Prostate gland (tissue), 2 donors: ENCODE measurements around the gene CHST12.

Source experiments
- CTCF ChIP-seq, 4 experiments: fragments of 200-600 bp in 2 of 4; fragments of 450-650 bp in 2 of 4; sonication (generic) in 2 of 4; IDR thresholded peaks; 1 replicate in 3 of 4; 2 replicates in 1 of 4; pipeline ENCODE4 v1.5.1; 2016 to 2019; ENCODE audit warnings: antibody characterized with exemption in 4 of 4, mild to moderate bottlenecking in 2 of 4, moderate library complexity in 2 of 4
- POLR2A ChIP-seq: fragments of 450-650 bp; IDR thresholded peaks from one replicate; pipeline ENCODE4 v1.6.1; 2016; ENCODE audit warnings: antibody characterized with exemption, mild to moderate bottlenecking

- TF ChIP-seq CTCF (IDR thresholded peaks at IDR 0.05) = no peak
- no peak for TF ChIP-seq POLR2A
Observed at GRCh38 chr7:2494191-2495130, 91.0 kb downstream of the CHST12 start.
